Fibroblast of the aortic adventitia (primary cell): ENCODE results near the gene CHCHD4. TPM values are rescaled to one million over a fixed set of nuclear protein-coding genes. Genes with fewer than 3 reads are reported as not detected.

Experiments
- DNase-seq: peaks from one replicate; pipeline ENCODE4 v3.0.0-alpha.2; 2010; ENCODE audit warnings: low read depth
- H3K4me3 ChIP-seq: 2 replicates; pipeline ENCODE4 v1.5.1; 2011; ENCODE audit warnings: low read depth, mild to moderate bottlenecking, control low read depth, low read length, moderate library complexity
- total RNA-seq: library from RNA; depleted of rRNA; stranded (reverse); fragments of >200 nt; gene quantifications from 2 replicates; pipeline ENCODE4 v1.2.3, GENCODE V29; 2012; ENCODE audit warnings: low replicate concordance
- TF ChIP-seq, protein P1 (sequence below): IDR thresholded peaks from 2 replicates; pipeline ENCODE4 v1.5.1; 2011; ENCODE audit warnings: mild to moderate bottlenecking, low read length, control low read depth, inconsistent platforms; ENCODE audit not compliant: insufficient read depth

Gene CHCHD4
- total RNA-seq, 1 donor: 12.7 TPM

DNA sequence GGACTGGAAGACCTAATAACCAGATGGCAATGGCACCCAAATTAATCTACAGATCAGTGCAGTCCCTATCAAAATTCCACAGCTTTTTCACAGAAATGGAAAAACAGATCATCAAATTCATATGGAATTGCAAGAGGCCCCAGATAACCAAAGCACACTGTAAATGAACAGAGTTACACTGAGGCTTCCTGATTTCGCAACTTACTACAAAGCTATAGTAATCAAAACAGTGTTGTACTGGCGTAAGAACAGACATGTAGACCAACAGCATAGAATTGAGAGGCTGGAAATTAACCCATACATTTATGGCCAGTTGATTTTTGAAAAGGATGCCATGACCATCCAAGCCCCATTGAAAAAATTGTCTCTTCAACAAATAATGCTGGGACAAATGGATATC, 37.5 kb upstream of the CHCHD4 start:
- DNase-seq: no peak
- TF ChIP-seq, protein P1, sequence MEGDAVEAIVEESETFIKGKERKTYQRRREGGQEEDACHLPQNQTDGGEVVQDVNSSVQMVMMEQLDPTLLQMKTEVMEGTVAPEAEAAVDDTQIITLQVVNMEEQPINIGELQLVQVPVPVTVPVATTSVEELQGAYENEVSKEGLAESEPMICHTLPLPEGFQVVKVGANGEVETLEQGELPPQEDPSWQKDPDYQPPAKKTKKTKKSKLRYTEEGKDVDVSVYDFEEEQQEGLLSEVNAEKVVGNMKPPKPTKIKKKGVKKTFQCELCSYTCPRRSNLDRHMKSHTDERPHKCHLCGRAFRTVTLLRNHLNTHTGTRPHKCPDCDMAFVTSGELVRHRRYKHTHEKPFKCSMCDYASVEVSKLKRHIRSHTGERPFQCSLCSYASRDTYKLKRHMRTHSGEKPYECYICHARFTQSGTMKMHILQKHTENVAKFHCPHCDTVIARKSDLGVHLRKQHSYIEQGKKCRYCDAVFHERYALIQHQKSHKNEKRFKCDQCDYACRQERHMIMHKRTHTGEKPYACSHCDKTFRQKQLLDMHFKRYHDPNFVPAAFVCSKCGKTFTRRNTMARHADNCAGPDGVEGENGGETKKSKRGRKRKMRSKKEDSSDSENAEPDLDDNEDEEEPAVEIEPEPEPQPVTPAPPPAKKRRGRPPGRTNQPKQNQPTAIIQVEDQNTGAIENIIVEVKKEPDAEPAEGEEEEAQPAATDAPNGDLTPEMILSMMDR: no peak

DNA sequence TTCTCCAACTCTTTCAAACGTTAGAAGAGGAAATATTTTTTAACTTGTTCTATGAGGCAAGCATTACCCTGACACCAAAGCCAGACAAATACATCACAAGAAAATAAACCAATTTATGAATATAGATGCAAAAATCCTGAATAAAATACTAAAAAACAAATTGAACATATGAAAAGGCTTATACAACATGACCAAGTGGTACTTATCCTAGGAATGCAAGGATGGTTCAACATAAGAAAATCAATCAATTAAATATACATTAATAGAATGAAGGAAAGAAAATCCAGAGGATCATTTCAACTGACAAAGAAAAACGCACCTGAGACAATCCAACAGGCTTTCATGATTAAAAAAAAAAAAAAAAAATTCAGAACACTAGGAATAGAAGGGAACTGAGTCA, 36.6 kb upstream of the CHCHD4 start:
- H3K4me3 ChIP-seq: no peak overlapping the region
- TF ChIP-seq, protein P1: no peak
- DNase-seq: no peak

More for the DNA sequence above, 37.5 kb upstream of the CHCHD4 start:
- H3K4me3 ChIP-seq: no peak overlapping the region

DNA sequence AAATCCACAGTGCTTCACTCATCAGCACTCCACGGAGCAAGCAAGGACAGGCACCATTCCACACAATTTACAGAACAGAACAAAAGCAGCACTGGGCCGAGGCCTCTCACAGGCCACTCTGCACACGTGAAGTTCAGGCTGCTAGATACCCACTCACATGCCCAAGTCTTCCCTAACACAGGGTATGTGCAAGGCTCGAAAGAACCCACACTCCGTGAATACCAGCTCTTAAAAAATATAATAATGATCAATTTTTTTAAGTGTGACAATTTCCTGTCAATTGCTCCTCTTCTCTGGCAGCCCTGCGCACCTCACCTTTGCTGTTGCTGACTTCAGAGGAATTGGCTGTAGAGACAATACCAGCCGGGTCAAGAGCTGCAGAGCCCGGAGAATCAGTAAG, 34.8 kb upstream of the CHCHD4 start:
- TF ChIP-seq, protein P1: no peak
- no peak for DNase-seq
- no peak overlapping the region for H3K4me3 ChIP-seq

DNA sequence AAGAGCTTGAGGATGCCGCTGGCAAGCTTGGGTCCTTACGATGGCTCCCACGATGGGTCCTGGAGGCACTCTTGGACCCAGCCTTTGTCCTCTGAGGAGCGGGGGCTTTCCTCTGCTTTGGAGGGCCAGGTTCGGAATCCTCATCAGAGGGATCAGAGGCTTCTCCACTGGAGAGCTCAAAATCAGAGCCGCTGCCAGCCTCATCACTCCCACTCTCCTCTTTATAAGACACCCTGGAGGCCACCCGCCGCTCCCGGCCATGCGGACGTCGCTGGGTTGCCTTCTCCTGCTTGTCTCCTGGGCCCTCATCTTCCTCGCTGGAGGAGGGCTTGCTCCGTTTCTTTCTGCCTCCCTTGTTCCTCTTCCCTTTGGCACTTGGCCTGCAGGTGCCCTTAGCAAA, 33.7 kb upstream of the CHCHD4 start:
- DNase-seq: no peak
- TF ChIP-seq, protein P1: no peak
- no peak overlapping the region for H3K4me3 ChIP-seq

DNA sequence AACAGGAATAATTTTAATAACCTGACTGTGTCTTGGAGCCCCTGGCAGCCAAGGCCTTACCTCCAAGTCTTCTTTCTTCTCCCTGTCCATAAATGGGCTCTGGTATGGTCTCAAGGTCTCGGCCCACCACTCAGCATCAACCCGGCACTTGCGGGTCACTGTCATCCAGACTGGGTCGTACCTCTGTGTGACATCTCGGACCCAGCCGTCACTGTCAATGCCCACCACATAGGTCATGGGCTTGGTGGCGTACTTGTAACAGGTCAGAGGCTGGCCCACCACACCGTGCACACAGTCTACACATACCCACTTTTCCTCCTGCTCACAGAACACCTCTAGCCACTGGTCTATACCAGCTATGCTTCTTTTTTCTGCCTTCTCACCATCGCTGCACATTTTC, 33.3 kb upstream of the CHCHD4 start:
- TF ChIP-seq, protein P1: no peak
- DNase-seq: no peak

DNA sequence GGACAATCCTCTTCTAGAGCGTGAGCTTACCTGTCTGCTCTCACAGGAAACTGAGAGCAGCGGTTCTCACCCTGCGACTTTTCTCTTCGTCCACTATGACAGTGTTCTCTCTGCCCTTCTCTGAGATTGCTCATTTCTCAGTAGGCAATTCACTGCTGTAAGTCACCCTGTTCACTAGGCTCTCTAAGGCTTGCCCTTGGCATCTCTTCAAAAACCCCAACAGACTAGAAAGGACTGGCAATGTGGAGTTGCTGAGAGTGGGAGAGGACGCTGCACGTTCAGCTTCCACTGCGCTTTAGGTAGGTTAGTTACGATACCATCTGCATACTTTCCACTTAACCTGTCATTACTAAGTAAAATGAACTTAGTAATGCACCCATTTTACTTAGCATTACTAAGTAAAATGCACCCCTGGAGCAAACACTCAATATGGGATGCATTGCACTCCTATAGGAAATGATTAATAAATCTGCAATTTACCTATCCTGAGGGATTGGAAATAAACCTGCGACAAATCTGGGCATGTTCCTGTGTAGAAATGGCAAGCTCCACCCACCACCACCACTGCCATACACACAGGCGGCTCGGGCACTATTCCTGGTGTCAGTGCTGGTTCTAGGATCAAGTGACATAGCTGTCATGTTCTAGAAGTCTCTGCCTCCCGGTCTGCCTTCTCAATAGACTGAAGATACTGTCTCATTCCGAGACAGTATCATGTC, 32.3 kb upstream of the CHCHD4 start:
- no peak overlapping the region for H3K4me3 ChIP-seq
- no peak for DNase-seq
- TF ChIP-seq, protein P1: no peak

More for the DNA sequence above, 33.3 kb upstream of the CHCHD4 start:
- H3K4me3 ChIP-seq: no peak overlapping the region

DNA sequence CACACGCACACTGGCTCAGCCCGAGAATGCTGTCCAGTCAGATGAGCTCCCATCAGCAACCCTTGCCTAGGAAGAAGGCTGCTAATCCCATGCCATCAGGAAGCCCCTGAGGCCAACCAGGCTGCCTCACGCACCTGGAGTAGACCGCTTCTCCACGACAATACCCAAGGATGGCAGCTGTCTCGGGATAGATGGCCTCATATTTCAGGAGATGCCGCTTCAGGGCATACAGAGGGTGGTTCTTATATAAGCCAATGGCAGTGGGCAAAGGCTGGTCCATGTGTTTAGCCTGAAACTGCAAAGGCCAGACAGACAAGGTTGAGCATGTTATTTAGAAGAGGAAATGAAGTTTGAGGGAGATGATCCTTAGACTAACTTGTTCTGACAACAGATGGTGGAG, 31.5 kb upstream of the CHCHD4 start:
- TF ChIP-seq, protein P1: no peak
- no peak for DNase-seq
- no peak overlapping the region for H3K4me3 ChIP-seq
